Dermis blood vessel endothelial cell (primary cell): Measurements from ENCODE around the gene KIAA0232. TPM values are rescaled to one million over a fixed set of nuclear protein-coding genes. Genes with fewer than 3 reads are reported as not detected.
"Not testable (repeated sequence)": the region's sequence is repeated elsewhere in the genome, so short reads cannot be mapped to it uniquely, and the experiment has no call there.

ENCODE experiments used
- DNase-seq: peaks from one replicate; pipeline ENCODE4 v3.0.0; 2010
- total RNA-seq: library from RNA; depleted of rRNA; stranded (reverse); fragments of >200 nt; gene quantifications from 2 replicates; pipeline ENCODE4 v1.2.3, GENCODE V29; 2014

KIAA0232 gene
- total RNA-seq, 1 donor from 2014 or later = 20.1 TPM

GRCh38 chr4:6756345-6756744 lies 26.2 kb upstream of the KIAA0232 start:
- not testable (repeated sequence) for DNase-seq

GRCh38 chr4:6758728-6759127 lies 23.8 kb upstream of the KIAA0232 start:
- DNase-seq = no peak

GRCh38 chr4:6760865-6761264 lies 21.7 kb upstream of the KIAA0232 start:
- no peak for DNase-seq

- no peak for DNase-seq
These were observed 20.6 kb upstream of the KIAA0232 start for GRCh38 chr4:6761649-6762615.

GRCh38 chr4:6763330-6763851 lies 19.1 kb upstream of the KIAA0232 start:
- DNase-seq = no peak

GRCh38 chr4:6764976-6765620 lies 17.4 kb upstream of the KIAA0232 start:
- DNase-seq = no peak

- DNase-seq = no peak
These were observed 16.8 kb upstream of the KIAA0232 start for GRCh38 chr4:6765703-6766102.

- DNase-seq = no peak
These were observed 15.2 kb upstream of the KIAA0232 start for GRCh38 chr4:6767386-6767747.

GRCh38 chr4:6767748-6768538 lies 14.6 kb upstream of the KIAA0232 start:
- DNase-seq = no peak

GRCh38 chr4:6768539-6768905 lies 14.0 kb upstream of the KIAA0232 start:
- DNase-seq = no peak

GRCh38 chr4:6769233-6769988 lies 13.1 kb upstream of the KIAA0232 start:
- DNase-seq = no peak

GRCh38 chr4:6769989-6770420 lies 12.5 kb upstream of the KIAA0232 start:
- DNase-seq = no peak

- DNase-seq = no peak
These were observed 11.8 kb upstream of the KIAA0232 start for GRCh38 chr4:6770581-6771228.

- no peak for DNase-seq
These were observed 11.3 kb upstream of the KIAA0232 start for GRCh38 chr4:6771229-6771671.

GRCh38 chr4:6772223-6772928 lies 10.2 kb upstream of the KIAA0232 start:
- peak; percentile 21 for DNase-seq

- no peak for DNase-seq
These were observed 9.4 kb upstream of the KIAA0232 start for GRCh38 chr4:6773106-6773505.

- DNase-seq = no peak
These were observed 8.6 kb upstream of the KIAA0232 start for GRCh38 chr4:6773616-6774540.

GRCh38 chr4:6775746-6776145 lies 6.8 kb upstream of the KIAA0232 start:
- no peak for DNase-seq

- DNase-seq = no peak
These were observed 5.4 kb upstream of the KIAA0232 start for GRCh38 chr4:6776920-6777635.
